HG03575 (cell line): Measurements from ENCODE around the gene RBFOX2.

ENCODE experiments used
- ATAC-seq: cut with Tn5 transposase; IDR thresholded peaks from one replicate; pipeline ENCODE4 v1.9.1; 2021; ENCODE audit not compliant: unreplicated experiment, insufficient number of reproducible peaks, low FRiP score; ENCODE audit errors: extremely low read depth

RBFOX2 gene

GRCh38 chr22:35986088-35986487, 42.5 kb downstream of the RBFOX2 start:
- no peak for ATAC-seq

- no peak for ATAC-seq
Measured at GRCh38 chr22:35985371-35985770, 43.3 kb downstream of the RBFOX2 start.

- ATAC-seq = no peak
Measured at GRCh38 chr22:35984183-35985175, 44.1 kb downstream of the RBFOX2 start.

- ATAC-seq = no peak
Measured at GRCh38 chr22:35981900-35982299, 46.7 kb downstream of the RBFOX2 start.

GRCh38 chr22:35978889-35979288, 49.7 kb downstream of the RBFOX2 start:
- no peak for ATAC-seq

- ATAC-seq = no peak
Measured at GRCh38 chr22:35978201-35978600, 50.4 kb downstream of the RBFOX2 start.

GRCh38 chr22:35977136-35977535, 51.5 kb downstream of the RBFOX2 start:
- no peak for ATAC-seq

GRCh38 chr22:35973388-35973787, 55.2 kb downstream of the RBFOX2 start:
- no peak for ATAC-seq

GRCh38 chr22:35972559-35972958, 56.1 kb downstream of the RBFOX2 start:
- ATAC-seq = no peak

GRCh38 chr22:35971456-35972119, 57.0 kb downstream of the RBFOX2 start:
- ATAC-seq = no peak

GRCh38 chr22:35970616-35971455, 57.8 kb downstream of the RBFOX2 start:
- ATAC-seq = no peak

- ATAC-seq = no peak
Measured at GRCh38 chr22:35967046-35967397, 61.6 kb downstream of the RBFOX2 start.

GRCh38 chr22:35966314-35967045, 62.1 kb downstream of the RBFOX2 start:
- no peak for ATAC-seq

GRCh38 chr22:35963237-35963810, 65.3 kb downstream of the RBFOX2 start:
- ATAC-seq = no peak

- no peak for ATAC-seq
Measured at GRCh38 chr22:35961480-35962295, 66.9 kb downstream of the RBFOX2 start.

GRCh38 chr22:35960854-35961253, 67.8 kb downstream of the RBFOX2 start:
- ATAC-seq = no peak

- no peak for ATAC-seq
Measured at GRCh38 chr22:35959121-35959800, 69.4 kb downstream of the RBFOX2 start.
